SK-N-SH (cell line): Measurements from ENCODE around the gene WDR17.

ENCODE experiments used
- CTCF ChIP-seq: fragments of 200-600 bp; sonication (generic); IDR thresholded peaks from 2 replicates; pipeline ENCODE4 v1.6.1; 2017; ENCODE audit warnings: antibody characterized with exemption, mild to moderate bottlenecking, moderate library complexity
- EP300 ChIP-seq, 2 experiments: IDR thresholded peaks; 2 replicates each; pipeline versions ENCODE4 v1.4.0 to v1.6.1; 2012; ENCODE audit warnings: borderline replicate concordance in 1 of 2, low read depth in 1 of 2, low read length in 1 of 2
- EZH2phosphoT487 ChIP-seq: fragments of 200-600 bp; sonication (generic); IDR thresholded peaks from 2 replicates; pipeline ENCODE4 v1.6.1; 2017; ENCODE audit warnings: low read depth, mixed run types, mild to moderate bottlenecking, antibody characterized with exemption, moderate library complexity, borderline replicate concordance
- FOXM1 ChIP-seq: IDR thresholded peaks from 2 replicates; pipeline ENCODE4 v1.4.0; 2012; ENCODE audit warnings: low read depth, mild to moderate bottlenecking
- MAX ChIP-seq: IDR thresholded peaks from 2 replicates; pipeline ENCODE4 v1.4.0; 2012; ENCODE audit warnings: low read depth
- MXI1 ChIP-seq: IDR thresholded peaks from 2 replicates; pipeline ENCODE4 v1.6.1; 2012; ENCODE audit warnings: mild to moderate bottlenecking, low read depth, low read length, improper control_type of control experiment
- NRF1 ChIP-seq: IDR thresholded peaks from 2 replicates; pipeline ENCODE4 v1.6.1; 2012; ENCODE audit warnings: low read depth, mild to moderate bottlenecking, low read length
- POLR2AphosphoS5 ChIP-seq: IDR thresholded peaks from 2 replicates; pipeline ENCODE4 v1.6.1; 2012; ENCODE audit warnings: low read depth, low read length
- RAD21 ChIP-seq: IDR thresholded peaks from 2 replicates; pipeline ENCODE4 v1.6.1; 2012; ENCODE audit warnings: mild to moderate bottlenecking, low read length

DNA sequence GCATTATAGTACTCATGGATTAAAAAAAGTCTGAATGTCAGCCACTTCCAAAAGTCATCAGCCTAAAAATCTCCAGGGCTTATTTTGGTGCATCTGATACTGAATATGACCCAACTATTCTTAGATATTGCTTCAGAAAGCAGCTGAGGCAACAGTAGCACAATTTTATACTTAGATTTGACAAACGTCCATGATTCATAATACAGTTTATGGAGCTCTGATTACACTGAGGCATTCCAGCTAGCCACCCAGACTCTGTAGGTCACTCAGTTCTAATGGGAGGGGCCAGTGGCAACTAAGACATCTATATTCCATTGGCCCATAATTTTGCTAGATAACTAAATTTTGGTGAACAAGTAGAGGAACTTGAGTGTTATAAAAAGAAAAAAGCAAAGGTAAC, 119.4 kb downstream of the WDR17 start:
- no peak for TF ChIP-seq CTCF
- no peak for TF ChIP-seq MAX
- TF ChIP-seq NRF1 = no peak
- TF ChIP-seq POLR2AphosphoS5 = no peak
- no peak for TF ChIP-seq EZH2phosphoT487
- TF ChIP-seq MXI1 = no peak
- no peak for TF ChIP-seq RAD21
- no peak for TF ChIP-seq FOXM1
- TF ChIP-seq EP300 (IDR thresholded peaks at IDR 0.05; ENCODE audit: borderline replicate concordance in 1 of 2, low read depth in 1 of 2, low read length in 1 of 2) = no peak
